Measurements from ENCODE around the gene NOS3. TPM values are rescaled to one million over a fixed set of nuclear protein-coding genes. Genes with fewer than 3 reads are reported as not detected.
A peak's percentile ranks its signal among the peaks of the same experiment; 100 is the strongest.

The NOS3 gene
- total and polyA plus RNA-seq, 9 of the 15 experiments (the other 6 are each of a cell fraction or from before 2014, with no cell fraction given): 1.1 to 121 (median 23.6) TPM

- TF ChIP-seq CBFB (CRISPR knock-in tag; IDR thresholded peaks at IDR 0.05): no peak
Observed at GRCh38 chr7:151017370-151017952, 26.6 kb downstream of the NOS3 start (continued).

- intact Hi-C loops (cut with micrococcal nuclease) (loop anchor here (1.0 to 10.0 kb wide), 2 partner anchors 9 to 157 kb away; no protein-coding TSS in a partner anchor), in situ Hi-C loops (cut with MboI) (no loop called here)
- H3K27ac ChIP-seq (ENCODE audit: extremely low read depth, low read depth, low read length): peak overlapping the region; percentile 70
- H3K4me2 ChIP-seq (ENCODE audit: insufficient read depth, low read length): peak overlapping the region; percentile 95
- H2AFZ ChIP-seq (ENCODE audit: low read depth, low read length): peak overlapping the region; percentile 96
- BruUV-seq (replicated peaks): no TSS peak
- DNase-seq (ENCODE audit: extremely low read depth in 1 of 4, low spot score in 3 of 4): peak; percentile 88 to 92 (median 90)
- H3K79me2 ChIP-seq (ENCODE audit: control insufficient read depth, insufficient read depth, low read length): peaks cover 2% of the 10 kb centered on the region; the same call in 2 of the 3 replicates
- peak; percentile 93 for ATAC-seq
- FAIRE-seq: peak; percentile 56
- ChIA-PET POLR2A (interaction anchor here (0.6 to 14.3 kb wide), 8 partner anchors 8 to 1168 kb away, joined by 3 to 146 read pairs (median 4); partner anchors contain the start of genes ABCB8 and FASTK), CTCF (ENCODE audit: low intra/inter-chr PET ratio) (interaction anchor here (0.7 to 1.6 kb wide), 6 partner anchors 10 to 121 kb away, joined by 3 to 6 read pairs (median 4); no protein-coding TSS in a partner anchor)
- H3K4me1 ChIP-seq (replicated peaks in 1 of 2; ENCODE audit: control insufficient read depth in 2 of 2, insufficient read depth in 2 of 2, low read length in 2 of 2): peaks cover 21 to 69% of the 10 kb centered on the region in 2 experiments; a peak in 4 of 5 replicates
- peaks cover 27% of the 10 kb centered on the region; the same call in 2 of the 3 replicates for H3K36me3 ChIP-seq (ENCODE audit: control insufficient read depth, insufficient read depth, low read length)
- H3K9me1 ChIP-seq (ENCODE audit: control insufficient read depth, insufficient read depth, low read length): no peaks in the 10 kb centered on the region
- no peaks in the 10 kb centered on the region for H3K9me3 ChIP-seq (replicated peaks; ENCODE audit: control insufficient read depth, insufficient read depth, low read depth, low read length)
- peak overlapping the region; percentile 73 to 93 for H3K9ac ChIP-seq (ENCODE audit: insufficient read depth in 1 of 2, low read depth in 2 of 2, low read length in 2 of 2)
- H3K27me3 ChIP-seq (ENCODE audit: control insufficient read depth in 2 of 2, insufficient read depth in 2 of 2, low read length in 2 of 2): no peaks in the 10 kb centered on the region; a peak in 1 of 5 replicates
- 1% methylated on average over 34 of the region's 34 CpGs for WGBS (ENCODE audit: insufficient coverage, low coverage, missing lambda C conversion rate)
- H4K20me1 ChIP-seq (replicated peaks; ENCODE audit: control insufficient read depth, insufficient read depth, low read length): no peaks in the 10 kb centered on the region
- H3K4me3 ChIP-seq: peak overlapping the region; percentile 40
- TF ChIP-seq ZBTB17 (CRISPR knock-in tag; IDR thresholded peaks at IDR 0.05) (no peak), TAF7 (tag; IDR thresholded peaks at IDR 0.05) (peak; percentile 44), NRF1 (conservative IDR thresholded peaks at IDR 0.05 in 1 of 2, IDR thresholded peaks at IDR 0.05 in 1 of 2) (peak; percentile 41 to 55; a peak in 2 of 4 replicates), HMG20A (CRISPR knock-in tag; conservative IDR thresholded peaks at IDR 0.05) (no peak), POLR2H (tag; IDR thresholded peaks at IDR 0.05; ENCODE audit: low read depth) (no peak), ZNF263 (CRISPR knock-in tag; IDR thresholded peaks at IDR 0.05; ENCODE audit: borderline replicate concordance) (peak; percentile 75; the same call in 1 of the 2 replicates), ZNF592 (IDR thresholded peaks at IDR 0.05) (peak; percentile 79), TGIF2 (CRISPR knock-in tag; IDR thresholded peaks at IDR 0.05) (no peak), CXXC5 (CRISPR knock-in tag; IDR thresholded peaks at IDR 0.05) (peak; percentile 68), TFAP4 (CRISPR knock-in tag; IDR thresholded peaks at IDR 0.05; ENCODE audit: borderline replicate concordance) (peak; percentile 73; the same call in 1 of the 2 replicates), NR4A1 (CRISPR knock-in tag; IDR thresholded peaks at IDR 0.05) (peak; percentile 76; the same call in 1 of the 2 replicates), NR4A1 (tag; IDR thresholded peaks at IDR 0.05) (no peak), MYNN (IDR thresholded peaks at IDR 0.05) (peak; percentile 80; the same call in 1 of the 2 replicates), MYNN (CRISPR knock-in tag; IDR thresholded peaks at IDR 0.05) (no peak), SRSF7 (optimal IDR thresholded peaks at IDR 0.05; ENCODE audit: low read depth, low read length) (no peak)
Observed at GRCh38 chr7:151017953-151018420, 27.2 kb downstream of the NOS3 start.

All from K562 (cell line).